Keratinocyte (primary cell): Measurements from ENCODE around the gene CCL19.

ENCODE experiments used
- EZH2 ChIP-seq: IDR thresholded peaks from one replicate; pipeline ENCODE4 v1.6.1; 2012; ENCODE audit warnings: inconsistent platforms, mild to moderate bottlenecking, low read length, moderate library complexity
- TF ChIP-seq, protein P1 (sequence below), 3 experiments: IDR thresholded peaks in 1 of 3; conservative IDR thresholded peaks in 1 of 3; optimal IDR thresholded peaks in 1 of 3; 2 replicates in 2 of 3; 3 replicates in 1 of 3; pipeline versions ENCODE3 to v1.5.1; 2011; ENCODE audit warnings: low read length in 3 of 3, mild to moderate bottlenecking in 3 of 3, moderate library complexity in 2 of 3, control low read depth in 1 of 3, inconsistent platforms in 1 of 3; ENCODE audit not compliant: insufficient read depth in 2 of 3; ENCODE audit errors: extremely low read depth in 1 of 3

DNA sequence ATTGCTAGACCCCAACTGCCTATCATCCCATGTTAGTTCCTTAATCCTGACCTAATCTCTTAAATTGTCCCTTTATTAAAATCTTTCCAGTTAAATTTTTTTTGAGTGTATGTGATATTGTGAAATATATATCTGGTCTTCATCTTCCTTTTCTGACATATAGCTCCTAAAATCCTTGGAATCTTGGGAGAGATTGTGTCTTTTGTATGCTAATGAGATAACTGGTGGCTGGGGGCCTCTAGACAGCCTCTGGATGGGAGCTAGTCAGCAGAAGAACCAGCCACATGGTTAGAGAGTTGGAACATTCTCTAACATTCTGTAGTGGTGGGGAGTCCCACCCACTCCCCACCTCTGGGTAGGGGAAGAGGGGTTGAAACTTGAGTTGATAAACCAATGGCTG is 3.7 kb upstream of the CCL19 start:
- TF ChIP-seq, protein P1, sequence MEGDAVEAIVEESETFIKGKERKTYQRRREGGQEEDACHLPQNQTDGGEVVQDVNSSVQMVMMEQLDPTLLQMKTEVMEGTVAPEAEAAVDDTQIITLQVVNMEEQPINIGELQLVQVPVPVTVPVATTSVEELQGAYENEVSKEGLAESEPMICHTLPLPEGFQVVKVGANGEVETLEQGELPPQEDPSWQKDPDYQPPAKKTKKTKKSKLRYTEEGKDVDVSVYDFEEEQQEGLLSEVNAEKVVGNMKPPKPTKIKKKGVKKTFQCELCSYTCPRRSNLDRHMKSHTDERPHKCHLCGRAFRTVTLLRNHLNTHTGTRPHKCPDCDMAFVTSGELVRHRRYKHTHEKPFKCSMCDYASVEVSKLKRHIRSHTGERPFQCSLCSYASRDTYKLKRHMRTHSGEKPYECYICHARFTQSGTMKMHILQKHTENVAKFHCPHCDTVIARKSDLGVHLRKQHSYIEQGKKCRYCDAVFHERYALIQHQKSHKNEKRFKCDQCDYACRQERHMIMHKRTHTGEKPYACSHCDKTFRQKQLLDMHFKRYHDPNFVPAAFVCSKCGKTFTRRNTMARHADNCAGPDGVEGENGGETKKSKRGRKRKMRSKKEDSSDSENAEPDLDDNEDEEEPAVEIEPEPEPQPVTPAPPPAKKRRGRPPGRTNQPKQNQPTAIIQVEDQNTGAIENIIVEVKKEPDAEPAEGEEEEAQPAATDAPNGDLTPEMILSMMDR (optimal IDR thresholded peaks at IDR 0.05 in 1 of 3, IDR thresholded peaks at IDR 0.05 in 1 of 3, conservative IDR thresholded peaks at IDR 0.05 in 1 of 3; ENCODE audit: extremely low read depth in 1 of 3, insufficient read depth in 2 of 3, low read length in 3 of 3), result no peak
- no peak for TF ChIP-seq EZH2
